Measurements from ENCODE around the gene URB1.

URB1 gene

GRCh38 chr21:32366191-32366590 is 26.6 kb downstream of the URB1 start:
- CTCF ChIA-PET, result interaction anchor here (1.3 kb wide), 1 partner anchor 235 kb away, joined by 3 read pairs; no protein-coding TSS in a partner anchor
- Histone ChIP-seq H3K9me3 (ENCODE audit: control insufficient read depth, insufficient read depth, low read depth, low read length) (no peaks in the 10 kb centered on the region), H3K4me3 (ENCODE audit: low read depth, low read length) (no peak overlapping the region), H3K27ac (ENCODE audit: extremely low read depth, low read depth, low read length) (no peak overlapping the region), H3K36me3 (ENCODE audit: control insufficient read depth in 2 of 2, insufficient read depth in 1 of 2, low read length in 2 of 2) (peaks cover 49 to 95% of the 10 kb centered on the region in 2 experiments), H3K4me1 (ENCODE audit: control insufficient read depth, insufficient read depth, low read length) (no peaks in the 10 kb centered on the region)
- POLR2A ChIA-PET, result no interaction called here
- no peak for TF ChIP-seq ZNF169 (tag by site-specific recombination; IDR thresholded peaks at IDR 0.05)
- no peak for TF ChIP-seq ZNF366 (tag by site-specific recombination; conservative IDR thresholded peaks at IDR 0.05)
- no peak for TF ChIP-seq ZNF138 (tag by site-specific recombination; IDR thresholded peaks at IDR 0.05; ENCODE audit: borderline replicate concordance)
- no peak for TF ChIP-seq GLIS2 (tag by site-specific recombination; IDR thresholded peaks at IDR 0.05)
- TF ChIP-seq ZNF280D (tag by site-specific recombination; IDR thresholded peaks at IDR 0.05), result no peak
- no peak for TF ChIP-seq ZNF626 (tag by site-specific recombination; IDR thresholded peaks at IDR 0.05)
- no peak for TF ChIP-seq BCL11B (tag by site-specific recombination; IDR thresholded peaks at IDR 0.05; ENCODE audit: low read depth)
- TF ChIP-seq ZNF514 (tag by site-specific recombination; IDR thresholded peaks at IDR 0.05), result no peak
- TF ChIP-seq YY2 (tag by site-specific recombination; IDR thresholded peaks at IDR 0.05), result no peak
- no peak for TF ChIP-seq ZNF416 (tag by site-specific recombination; IDR thresholded peaks at IDR 0.05)

- Histone ChIP-seq H3K9me3 (ENCODE audit: control insufficient read depth, insufficient read depth, low read depth, low read length) (no peaks in the 10 kb centered on the region), H3K36me3 (ENCODE audit: control insufficient read depth in 2 of 2, insufficient read depth in 1 of 2, low read length in 2 of 2) (peaks cover 52 to 95% of the 10 kb centered on the region in 2 experiments), H3K27ac (ENCODE audit: extremely low read depth, low read depth, low read length) (no peak overlapping the region), H3K4me3 (ENCODE audit: low read depth, low read length) (no peak overlapping the region), H3K4me1 (ENCODE audit: control insufficient read depth, insufficient read depth, low read length) (no peaks in the 10 kb centered on the region)
- ChIA-PET CTCF (interaction anchor here (0.7 kb wide), 1 partner anchor 499 kb away, joined by 4 read pairs; no protein-coding TSS in a partner anchor), POLR2A (no interaction called here)
- TF ChIP-seq ZNF280D (tag by site-specific recombination; IDR thresholded peaks at IDR 0.05) (no peak), KLF10 (tag by site-specific recombination; IDR thresholded peaks at IDR 0.05) (no peak), ZBTB44 (tag by site-specific recombination; IDR thresholded peaks at IDR 0.05) (no peak), PATZ1 (tag by site-specific recombination; IDR thresholded peaks at IDR 0.05) (no peak), OVOL3 (tag by site-specific recombination; IDR thresholded peaks at IDR 0.05) (no peak), PRDM6 (tag by site-specific recombination; IDR thresholded peaks at IDR 0.05) (no peak), ZNF280C (tag by site-specific recombination; IDR thresholded peaks at IDR 0.05) (no peak), ZNF621 (tag by site-specific recombination; IDR thresholded peaks at IDR 0.05) (no peak), ZNF623 (tag by site-specific recombination; IDR thresholded peaks at IDR 0.05) (no peak), ZNF670 (tag by site-specific recombination; IDR thresholded peaks at IDR 0.05; ENCODE audit: low read depth) (no peak), REPIN1 (tag by site-specific recombination; IDR thresholded peaks at IDR 0.05; ENCODE audit: low read depth) (no peak)
Measured at GRCh38 chr21:32364796-32365195, 28.0 kb downstream of the URB1 start.

Data from HEK293 (cell line).